GM23338 (cell line): ENCODE results near the gene TMCO4. TPM values are rescaled to one million over a fixed set of nuclear protein-coding genes. Genes with fewer than 3 reads are reported as not detected.

ENCODE experiments used
- ATAC-seq: fragments of 200-7000 bp; cut with Tn5 transposase; 3 replicates; pipeline ENCODE4 v1.9.1; 2020
- DNase-seq: peaks from one replicate; pipeline ENCODE4 v3.0.0-alpha.2; 2015; ENCODE audit warnings: low spot score
- H2AFZ ChIP-seq: fragments of 200-600 bp; sonication (generic); 2 replicates; pipeline ENCODE4 v1.8.0; 2016; ENCODE audit warnings: antibody characterized with exemption, mild to moderate bottlenecking, moderate library complexity
- H3F3A ChIP-seq: fragments of 200-600 bp; sonication (generic); replicated peaks from 2 replicates; pipeline ENCODE4 v1.8.0; 2017; ENCODE audit warnings: antibody characterized with exemption, mixed run types, low read depth
- H3K27ac ChIP-seq: fragments of 200-600 bp; sonication (generic); 2 replicates; pipeline ENCODE4 v1.6.1; 2016; ENCODE audit warnings: low read depth
- H3K27me3 ChIP-seq: fragments of 200-600 bp; sonication (generic); 2 replicates; pipeline ENCODE4 v1.8.0; 2016; ENCODE audit warnings: mild to moderate bottlenecking, mixed run types, moderate library complexity; ENCODE audit not compliant: insufficient read depth
- H3K36me3 ChIP-seq: fragments of 200-600 bp; sonication (generic); 2 replicates; pipeline ENCODE4 v1.8.0; 2016; ENCODE audit warnings: mild to moderate bottlenecking; ENCODE audit not compliant: insufficient read depth
- H3K4me1 ChIP-seq: fragments of 200-600 bp; sonication (generic); 2 replicates; pipeline ENCODE4 v1.8.0; 2016; ENCODE audit warnings: mild to moderate bottlenecking, moderate library complexity; ENCODE audit not compliant: insufficient read depth
- H3K4me2 ChIP-seq: fragments of 200-600 bp; sonication (generic); 2 replicates; pipeline ENCODE4 v1.7.1; 2017; ENCODE audit warnings: mixed run types
- H3K4me3 ChIP-seq: fragments of 200-600 bp; sonication (generic); 2 replicates; pipeline ENCODE4 v1.6.1; 2016; ENCODE audit warnings: mixed run types
- H3K79me2 ChIP-seq: fragments of 200-600 bp; sonication (generic); replicated peaks from 2 replicates; pipeline ENCODE4 v1.8.0; 2017; ENCODE audit warnings: mild to moderate bottlenecking; ENCODE audit not compliant: insufficient read depth
- H3K9me2 ChIP-seq: fragments of 200-600 bp; sonication (generic); 2 replicates; pipeline ENCODE4 v1.8.0; 2017; ENCODE audit not compliant: insufficient read depth
- H4K20me1 ChIP-seq: fragments of 200-600 bp; sonication (generic); replicated peaks from 2 replicates; pipeline ENCODE4 v1.8.0; 2017; ENCODE audit warnings: mild to moderate bottlenecking; ENCODE audit not compliant: insufficient read depth
- H3K27ac Mint-ChIP-seq: 2 replicates; pipeline ENCODE4 v1.8.0; 2020; ENCODE audit warnings: inconsistent platforms, mild to moderate bottlenecking, moderate library complexity, mixed read lengths
- H3K27me3 Mint-ChIP-seq: 3 replicates; pipeline ENCODE4 v1.8.0; 2022; ENCODE audit warnings: low read depth, mild to moderate bottlenecking, moderate library complexity, mixed read lengths, inconsistent platforms; ENCODE audit not compliant: insufficient read depth, poor library complexity
- H3K36me3 Mint-ChIP-seq: 3 replicates; pipeline ENCODE4 v1.8.0; 2021; ENCODE audit warnings: low read depth, mild to moderate bottlenecking, inconsistent platforms, moderate library complexity, mixed read lengths
- H3K4me1 Mint-ChIP-seq: 3 replicates; pipeline ENCODE4 v1.8.0; 2020; ENCODE audit warnings: mild to moderate bottlenecking, inconsistent platforms, mixed read lengths
- H3K4me3 Mint-ChIP-seq: 3 replicates; pipeline ENCODE4 v1.8.0; 2021; ENCODE audit warnings: moderate library complexity, mild to moderate bottlenecking, inconsistent platforms, mixed read lengths
- H3K9me3 Mint-ChIP-seq: 3 replicates; pipeline ENCODE4 v1.8.0; 2020; ENCODE audit warnings: moderate library complexity, mild to moderate bottlenecking, inconsistent platforms, mixed read lengths
- CREB1 ChIP-seq: fragments of 250-450 bp; sonication (Bioruptor Pico); IDR thresholded peaks from 2 replicates; pipeline ENCODE4 v1.5.0; 2020; ENCODE audit warnings: low read depth, mild to moderate bottlenecking, moderate library complexity
- CTCF ChIP-seq, 2 experiments: fragments of 200-600 bp in 1 of 2; sonication (generic) in 1 of 2; conservative IDR thresholded peaks; 2 replicates each; pipeline versions ENCODE4 v1.5.1 to v1.6.1; 2016 to 2017; ENCODE audit warnings: antibody characterized with exemption in 2 of 2, low read depth in 2 of 2, mild to moderate bottlenecking in 2 of 2, moderate library complexity in 1 of 2
- ETS1 ChIP-seq: IDR thresholded peaks from 2 replicates; pipeline ENCODE4 v1.6.1; 2016; ENCODE audit warnings: antibody characterized with exemption
- EZH2 ChIP-seq: fragments of 200-600 bp; sonication (generic); IDR thresholded peaks from one replicate; pipeline ENCODE4 v1.8.0; 2017; ENCODE audit warnings: antibody characterized with exemption, mild to moderate bottlenecking, low read depth; ENCODE audit not compliant: unreplicated experiment
- EZH2phosphoT487 ChIP-seq: fragments of 200-600 bp; sonication (generic); IDR thresholded peaks from one replicate; pipeline ENCODE4 v1.8.1; 2018; ENCODE audit warnings: antibody characterized with exemption; ENCODE audit not compliant: unreplicated experiment
- JUNB ChIP-seq: IDR thresholded peaks from one replicate; pipeline ENCODE4 v1.6.1; 2016; ENCODE audit warnings: antibody characterized with exemption; ENCODE audit not compliant: unreplicated experiment
- NANOG ChIP-seq: IDR thresholded peaks from 2 replicates; pipeline ENCODE4 v1.6.1; 2016; ENCODE audit warnings: antibody characterized with exemption, borderline replicate concordance
- POLR2AphosphoS5 ChIP-seq: IDR thresholded peaks from 2 replicates; pipeline ENCODE4 v1.6.1; 2016; ENCODE audit warnings: antibody characterized with exemption, low read depth
- REST ChIP-seq: IDR thresholded peaks from one replicate; pipeline ENCODE4 v1.6.1; 2018; ENCODE audit warnings: antibody characterized with exemption; ENCODE audit not compliant: unreplicated experiment
- STAT1 ChIP-seq: IDR thresholded peaks from one replicate; pipeline ENCODE4 v1.6.1; 2016; ENCODE audit warnings: antibody characterized with exemption; ENCODE audit not compliant: unreplicated experiment
- ZNF114 ChIP-seq: fragments of 250-450 bp; sonication (Bioruptor Pico); IDR thresholded peaks from 2 replicates; pipeline ENCODE4 v1.5.0; 2020; ENCODE audit warnings: mild to moderate bottlenecking, moderate library complexity
- ZNF331 ChIP-seq: fragments of 250-450 bp; sonication (Bioruptor Pico); IDR thresholded peaks from 2 replicates; pipeline ENCODE4 v1.5.0; 2020; ENCODE audit warnings: low read depth, mild to moderate bottlenecking, moderate library complexity
- ZNF462 ChIP-seq: fragments of 250-450 bp; sonication (Bioruptor Pico); IDR thresholded peaks from 2 replicates; pipeline ENCODE4 v1.5.0; 2020; ENCODE audit warnings: mild to moderate bottlenecking, moderate library complexity
- polyA plus RNA-seq: library from polyadenylated mRNA; unstranded; fragments of >200 nt; fragmentation: Nextera tagmentation; extraction: Ambion mirVana; gene quantifications from 2 replicates; pipeline ENCODE4 v1.2.1, GENCODE V29; 2016
- total RNA-seq: library from RNA; depleted of rRNA; stranded (reverse); fragments of >200 nt; shearing (Covaris generic); gene quantifications from 2 replicates; pipeline ENCODE4 v1.2.3, GENCODE V29; 2014

Gene TMCO4
- total and polyA plus RNA-seq, 2 experiments from 2014 or later: 2.6 to 6.9 TPM

GRCh38 chr1:19689085-19689757, 110.5 kb downstream of the TMCO4 start:
- H3K36me3 Mint-ChIP-seq: peaks cover 24% of the 10 kb centered on the region
- H3K27me3 Mint-ChIP-seq: peaks cover 11% of the 10 kb centered on the region
- ATAC-seq (peak; percentile 52), DNase-seq (no peak)
- no peaks in the 10 kb centered on the region for H3K9me2 ChIP-seq
- no peaks in the 10 kb centered on the region for H3K36me3 ChIP-seq
- H3K27ac ChIP-seq: no peak overlapping the region
- TF ChIP-seq ETS1: no peak
- TF ChIP-seq POLR2AphosphoS5: no peak
- TF ChIP-seq ZNF114 (CRISPR knock-in tag): no peak
- TF ChIP-seq ZNF331: no peak
- TF ChIP-seq CREB1: no peak
- TF ChIP-seq STAT1: no peak
- no peak for TF ChIP-seq EZH2phosphoT487
- no peak for TF ChIP-seq ZNF462 (CRISPR knock-in tag)
- TF ChIP-seq JUNB: no peak
- TF ChIP-seq NANOG: no peak
- TF ChIP-seq EZH2: no peak
- no peak for TF ChIP-seq REST
- TF ChIP-seq CTCF (conservative IDR thresholded peaks at IDR 0.05; ENCODE audit: low read depth in 2 of 2): no peak
- peaks cover 16% of the 10 kb centered on the region for H3K9me3 Mint-ChIP-seq
- no peak overlapping the region for H3K4me2 ChIP-seq
- H4K20me1 ChIP-seq: no peaks in the 10 kb centered on the region
- H3K79me2 ChIP-seq: no peaks in the 10 kb centered on the region
- no peak overlapping the region for H3K4me3 Mint-ChIP-seq
- H3K4me1 ChIP-seq: peaks cover 11% of the 10 kb centered on the region
- H3K4me3 ChIP-seq: no peak overlapping the region
- no peak overlapping the region for H3K27ac Mint-ChIP-seq
- H2AFZ ChIP-seq: no peak overlapping the region
- peaks cover 9% of the 10 kb centered on the region for H3K4me1 Mint-ChIP-seq
- H3K27me3 ChIP-seq: no peaks in the 10 kb centered on the region
- no peaks in the 10 kb centered on the region for H3F3A ChIP-seq
